Body of pancreas (tissue), 4 donors: ENCODE results near the gene TRPM3. TPM values are rescaled to one million over a fixed set of nuclear protein-coding genes. Genes with fewer than 3 reads are reported as not detected.

Source experiments
- ATAC-seq: fragments of 150-250 bp; one replicate; pipeline ENCODE4 v1.9.1; 2016
- DNase-seq, 4 donors: peaks; one replicate each; pipeline ENCODE4 v3.0.0-alpha.2; 2019
- H3K27ac ChIP-seq, 4 donors: fragments of 200-600 bp; sonication (generic); 1 replicate in 3 of 4; 2 replicates in 1 of 4; pipeline versions ENCODE4 v1.5.1 to v1.6.1; 2016 to 2019; ENCODE audit warnings: mild to moderate bottlenecking in 1 of 4, mixed read lengths in 1 of 4, moderate library complexity in 1 of 4
- H3K27me3 ChIP-seq, 2 donors: fragments of 200-600 bp; sonication (generic); one replicate each; pipeline ENCODE4 v1.6.0; 2016; ENCODE audit warnings: mild to moderate bottlenecking in 1 of 2
- H3K36me3 ChIP-seq, 2 donors: fragments of 200-600 bp; sonication (generic); replicated peaks in 1 of 2; 2 replicates each; pipeline ENCODE4 v1.5.1; 2016; ENCODE audit warnings: low read depth in 2 of 2; ENCODE audit not compliant: insufficient read depth in 1 of 2
- H3K4me1 ChIP-seq: fragments of 200-600 bp; sonication (generic); one replicate; pipeline ENCODE4 v1.6.0; 2016
- H3K4me3 ChIP-seq, 2 donors: fragments of 200-600 bp; sonication (generic); 1 replicate in 1 of 2; 2 replicates in 1 of 2; pipeline ENCODE4 v1.5.1; 2016 to 2019
- H3K9me3 ChIP-seq, 3 donors: fragments of 200-600 bp; sonication (generic); 1 replicate in 2 of 3; 2 replicates in 1 of 3; pipeline ENCODE4 v1.5.1; 2016
- CTCF ChIP-seq, 7 experiments: fragments of 450-650 bp in 4 of 7; fragments of 200-600 bp in 3 of 7; sonication (generic) in 3 of 7; IDR thresholded peaks; one replicate each; pipeline ENCODE4 v1.5.1; 2016 to 2019; ENCODE audit warnings: antibody characterized with exemption in 7 of 7
- POLR2A ChIP-seq, 3 donors: fragments of 450-650 bp; IDR thresholded peaks; one replicate each; pipeline ENCODE4 v1.6.1; 2016; ENCODE audit warnings: antibody characterized with exemption in 3 of 3, mild to moderate bottlenecking in 2 of 3
- WGBS, 2 donors: methylation state at CpG; one replicate each; pipeline ENCODE4 v1.1.5; 2017; 5-methylcytosine and 5-hydroxymethylcytosine counted together
- intact Hi-C: fragments of 100-400 bp; cut with DNase I; formaldehyde crosslinking; loops from one replicate; pipeline ENCODE4 v1.15.1; 2023
- total RNA-seq, 2 donors: library from RNA; depleted of rRNA; stranded (reverse); fragments of >200 nt; gene quantifications; one replicate each; pipeline ENCODE4 v1.1.0, GENCODE V29; 2016

TRPM3 gene
- total RNA-seq, 2 donors from 2014 or later: 0.78 to 1.3 TPM

GRCh38 chr9:70616228-70616990 lies 505.0 kb downstream of the TRPM3 start:
- TF ChIP-seq CTCF (IDR thresholded peaks at IDR 0.05): no peak
- TF ChIP-seq POLR2A (IDR thresholded peaks at IDR 0.05): no peak
- intact Hi-C loops: loop anchor here (10.0 kb wide), 1 partner anchor 642 kb away; no protein-coding TSS in a partner anchor
- ATAC-seq: no peak

GRCh38 chr9:70615464-70616138 lies 505.8 kb downstream of the TRPM3 start:
- TF ChIP-seq POLR2A (IDR thresholded peaks at IDR 0.05): no peak
- TF ChIP-seq CTCF (IDR thresholded peaks at IDR 0.05): no peak
- Histone ChIP-seq H3K27ac (no peak overlapping the region), H3K4me1 (no peaks in the 10 kb centered on the region), H3K4me3 (no peak overlapping the region), H3K9me3 (no peaks in the 10 kb centered on the region), H3K27me3 (no peaks in the 10 kb centered on the region), H3K36me3 (no peaks in the 10 kb centered on the region)
- intact Hi-C loops: loop anchor here (10.0 kb wide), 1 partner anchor 641 kb away; no protein-coding TSS in a partner anchor
- DNase-seq (no peak), ATAC-seq (no peak)
- WGBS, 2 donors: 76 to 79% methylated on average over 4 of the region's 4 CpGs

More at GRCh38 chr9:70616228-70616990, 505.0 kb downstream of the TRPM3 start:
- Histone ChIP-seq H3K4me1 (no peaks in the 10 kb centered on the region), H3K27ac (no peak overlapping the region), H3K36me3 (no peaks in the 10 kb centered on the region), H3K27me3 (no peaks in the 10 kb centered on the region), H3K9me3 (no peaks in the 10 kb centered on the region), H3K4me3 (no peak overlapping the region)
- no peak for DNase-seq
- 85 to 91% methylated on average over 7 of the region's 7 CpGs for WGBS, 2 donors

GRCh38 chr9:70614786-70615463 lies 506.5 kb downstream of the TRPM3 start:
- H3K36me3 ChIP-seq: no peaks in the 10 kb centered on the region
- ATAC-seq: no peak
- no peaks in the 10 kb centered on the region for H3K4me1 ChIP-seq
- no peak overlapping the region for H3K4me3 ChIP-seq
- no peak overlapping the region for H3K27ac ChIP-seq
- intact Hi-C loops: loop anchor here (10.0 kb wide), 1 partner anchor 640 kb away; no protein-coding TSS in a partner anchor
- no peak for DNase-seq
- TF ChIP-seq CTCF (IDR thresholded peaks at IDR 0.05): no peak
- TF ChIP-seq POLR2A (IDR thresholded peaks at IDR 0.05): no peak
- H3K27me3 ChIP-seq: no peaks in the 10 kb centered on the region
- 55 to 66% methylated on average over 4 of the region's 4 CpGs for WGBS, 2 donors
- H3K9me3 ChIP-seq: no peaks in the 10 kb centered on the region

GRCh38 chr9:70613024-70613768 lies 508.2 kb downstream of the TRPM3 start:
- intact Hi-C loops: loop anchor here (10.0 kb wide), 1 partner anchor 638 kb away; no protein-coding TSS in a partner anchor
- Histone ChIP-seq H3K27ac (no peak overlapping the region), H3K9me3 (no peaks in the 10 kb centered on the region), H3K4me3 (no peak overlapping the region), H3K27me3 (no peaks in the 10 kb centered on the region), H3K4me1 (no peaks in the 10 kb centered on the region), H3K36me3 (no peaks in the 10 kb centered on the region)
- no peak for DNase-seq
- no peak for ATAC-seq
- no peak for TF ChIP-seq CTCF (IDR thresholded peaks at IDR 0.05)
- no peak for TF ChIP-seq POLR2A (IDR thresholded peaks at IDR 0.05)
- 71 to 73% methylated on average over 4 of the region's 4 CpGs for WGBS, 2 donors
